ENCODE results near the gene EVPLL.

DNA sequence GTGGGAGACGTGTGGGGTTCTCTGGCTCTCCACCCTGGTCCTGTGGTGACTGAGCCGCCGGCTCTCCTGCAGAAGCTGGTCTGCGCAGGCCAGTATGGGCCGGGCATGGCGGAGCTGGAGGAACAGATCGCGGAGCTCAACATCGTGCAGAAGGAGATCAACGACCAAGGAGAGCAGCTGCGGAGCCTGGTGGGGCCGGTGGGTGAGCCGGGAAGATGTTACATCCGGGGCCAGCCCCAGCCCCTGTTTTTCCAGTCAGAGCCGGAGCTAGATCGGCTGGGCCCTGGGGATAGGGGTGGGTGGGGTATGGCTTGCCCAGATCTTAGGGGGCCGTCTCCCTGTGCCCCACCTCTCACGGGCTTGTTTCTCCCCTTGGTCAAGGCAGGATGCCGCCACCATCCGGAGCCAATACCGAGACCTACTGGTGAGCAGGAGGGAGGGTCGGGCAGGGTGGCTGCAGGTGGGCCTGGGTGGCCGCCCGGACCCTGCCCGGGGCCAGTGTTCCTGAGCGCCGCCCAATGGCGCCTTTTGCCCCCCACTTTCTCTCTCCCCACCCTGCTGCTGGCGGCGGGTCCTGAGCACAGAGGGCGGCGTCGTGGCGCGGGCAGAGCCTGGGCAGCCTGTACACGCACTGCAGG lies 5.0 kb downstream of the EVPLL start:
- TF ChIP-seq, protein P1, sequence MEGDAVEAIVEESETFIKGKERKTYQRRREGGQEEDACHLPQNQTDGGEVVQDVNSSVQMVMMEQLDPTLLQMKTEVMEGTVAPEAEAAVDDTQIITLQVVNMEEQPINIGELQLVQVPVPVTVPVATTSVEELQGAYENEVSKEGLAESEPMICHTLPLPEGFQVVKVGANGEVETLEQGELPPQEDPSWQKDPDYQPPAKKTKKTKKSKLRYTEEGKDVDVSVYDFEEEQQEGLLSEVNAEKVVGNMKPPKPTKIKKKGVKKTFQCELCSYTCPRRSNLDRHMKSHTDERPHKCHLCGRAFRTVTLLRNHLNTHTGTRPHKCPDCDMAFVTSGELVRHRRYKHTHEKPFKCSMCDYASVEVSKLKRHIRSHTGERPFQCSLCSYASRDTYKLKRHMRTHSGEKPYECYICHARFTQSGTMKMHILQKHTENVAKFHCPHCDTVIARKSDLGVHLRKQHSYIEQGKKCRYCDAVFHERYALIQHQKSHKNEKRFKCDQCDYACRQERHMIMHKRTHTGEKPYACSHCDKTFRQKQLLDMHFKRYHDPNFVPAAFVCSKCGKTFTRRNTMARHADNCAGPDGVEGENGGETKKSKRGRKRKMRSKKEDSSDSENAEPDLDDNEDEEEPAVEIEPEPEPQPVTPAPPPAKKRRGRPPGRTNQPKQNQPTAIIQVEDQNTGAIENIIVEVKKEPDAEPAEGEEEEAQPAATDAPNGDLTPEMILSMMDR (conservative IDR thresholded peaks at IDR 0.05), result no peak
- TF ChIP-seq ZFX (IDR thresholded peaks at IDR 0.05), result no peak
